HG03108 (cell line): ENCODE measurements around the gene PLXNA4.

ENCODE experiments used
- ATAC-seq: cut with Tn5 transposase; IDR thresholded peaks from one replicate; pipeline ENCODE4 v1.9.1; 2021; ENCODE audit warnings: moderate library complexity; ENCODE audit not compliant: unreplicated experiment

The PLXNA4 gene

GRCh38 chr7:132568962-132569361, 7.3 kb downstream of the PLXNA4 start:
- ATAC-seq = no peak

GRCh38 chr7:132565885-132566284, 10.4 kb downstream of the PLXNA4 start:
- no peak for ATAC-seq

GRCh38 chr7:132565441-132565840, 10.8 kb downstream of the PLXNA4 start:
- ATAC-seq = no peak

- ATAC-seq = no peak
These were observed 11.4 kb downstream of the PLXNA4 start for GRCh38 chr7:132564849-132565248.

- ATAC-seq = no peak
These were observed 12.2 kb downstream of the PLXNA4 start for GRCh38 chr7:132564090-132564489.

GRCh38 chr7:132562690-132563089, 13.6 kb downstream of the PLXNA4 start:
- no peak for ATAC-seq

GRCh38 chr7:132561763-132562162, 14.5 kb downstream of the PLXNA4 start:
- no peak for ATAC-seq

- no peak for ATAC-seq
These were observed 15.3 kb downstream of the PLXNA4 start for GRCh38 chr7:132560825-132561529.

GRCh38 chr7:132560105-132560504, 16.2 kb downstream of the PLXNA4 start:
- no peak for ATAC-seq

- ATAC-seq = no peak
These were observed 17.5 kb downstream of the PLXNA4 start for GRCh38 chr7:132558815-132559214.

GRCh38 chr7:132557489-132558044, 18.7 kb downstream of the PLXNA4 start:
- ATAC-seq = no peak

GRCh38 chr7:132554446-132554845, 21.8 kb downstream of the PLXNA4 start:
- ATAC-seq = no peak

- ATAC-seq = no peak
These were observed 23.2 kb downstream of the PLXNA4 start for GRCh38 chr7:132553031-132553430.

- no peak for ATAC-seq
These were observed 24.4 kb downstream of the PLXNA4 start for GRCh38 chr7:132551886-132552285.

- no peak for ATAC-seq
These were observed 24.8 kb downstream of the PLXNA4 start for GRCh38 chr7:132551439-132551838.

GRCh38 chr7:132548489-132549078, 27.7 kb downstream of the PLXNA4 start:
- no peak for ATAC-seq

GRCh38 chr7:132547821-132548220, 28.4 kb downstream of the PLXNA4 start:
- no peak for ATAC-seq

- no peak for ATAC-seq
These were observed 29.7 kb downstream of the PLXNA4 start for GRCh38 chr7:132546366-132547127.

- no peak for ATAC-seq
These were observed 30.5 kb downstream of the PLXNA4 start for GRCh38 chr7:132545756-132546155.

GRCh38 chr7:132544999-132545398, 31.3 kb downstream of the PLXNA4 start:
- ATAC-seq = no peak

- no peak for ATAC-seq
These were observed 32.2 kb downstream of the PLXNA4 start for GRCh38 chr7:132544025-132544424.

GRCh38 chr7:132542895-132543294, 33.4 kb downstream of the PLXNA4 start:
- no peak for ATAC-seq
